DND-41 (cell line): Measurements from ENCODE around the gene CALML4.

ENCODE experiments used
- ATAC-seq: fragments of 200-7000 bp; cut with Tn5 transposase; 3 replicates; pipeline ENCODE4 v1.9.1; 2021; ENCODE audit warnings: low read depth; ENCODE audit not compliant: insufficient read depth
- DNase-seq: peaks from one replicate; pipeline ENCODE4 v3.0.0-alpha.2; 2020
- H2AFZ ChIP-seq: 2 replicates; pipeline ENCODE4 v1.6.0; 2012; ENCODE audit warnings: low read depth, low read length
- H3K27ac ChIP-seq: 2 replicates; pipeline ENCODE4 v1.5.1; 2012; ENCODE audit warnings: low read length, inconsistent platforms
- H3K27me3 ChIP-seq: fragments of 200-600 bp; sonication (generic); 2 replicates; pipeline ENCODE4 v1.6.0; 2012; ENCODE audit warnings: low read length, mild to moderate bottlenecking, inconsistent platforms; ENCODE audit not compliant: insufficient read depth, poor library complexity
- H3K36me3 ChIP-seq: 2 replicates; pipeline ENCODE4 v1.5.1; 2012; ENCODE audit warnings: low read length, inconsistent platforms; ENCODE audit not compliant: insufficient read depth
- H3K4me1 ChIP-seq: 2 replicates; pipeline ENCODE4 v1.5.1; 2012; ENCODE audit warnings: mild to moderate bottlenecking, low read length; ENCODE audit not compliant: insufficient read depth
- H3K4me2 ChIP-seq: 2 replicates; pipeline ENCODE4 v1.6.0; 2012; ENCODE audit warnings: mild to moderate bottlenecking, moderate library complexity, low read length, inconsistent platforms; ENCODE audit not compliant: insufficient read depth
- H3K4me3 ChIP-seq, 2 experiments: fragments of 200-600 bp in 1 of 2; shearing (Covaris generic) in 1 of 2; 2 replicates each; pipeline ENCODE4 v1.5.1; 2012 to 2016; ENCODE audit warnings: inconsistent platforms in 2 of 2, low read length in 2 of 2, mild to moderate bottlenecking in 2 of 2, low read depth in 1 of 2, moderate library complexity in 1 of 2
- H3K79me2 ChIP-seq: 2 replicates; pipeline ENCODE4 v1.6.0; 2012; ENCODE audit warnings: low read length, inconsistent platforms; ENCODE audit not compliant: insufficient read depth
- H3K9ac ChIP-seq: 2 replicates; pipeline ENCODE4 v1.6.0; 2012; ENCODE audit warnings: low read depth, mild to moderate bottlenecking, inconsistent platforms, low read length, moderate library complexity
- H3K9me3 ChIP-seq: 2 replicates; pipeline ENCODE4 v1.5.1; 2012; ENCODE audit warnings: low read length, moderate library complexity, mild to moderate bottlenecking, inconsistent platforms; ENCODE audit not compliant: insufficient read depth, severe bottlenecking
- H4K20me1 ChIP-seq: 2 replicates; pipeline ENCODE4 v1.6.0; 2012; ENCODE audit warnings: low read length; ENCODE audit not compliant: insufficient read depth
- CTCF ChIP-seq: IDR thresholded peaks from 2 replicates; pipeline ENCODE4 v1.5.1; 2012; ENCODE audit warnings: borderline replicate concordance, low read length, moderate library complexity, mild to moderate bottlenecking; ENCODE audit not compliant: poor library complexity, severe bottlenecking; ENCODE audit errors: extremely low read depth
- EZH2 ChIP-seq: IDR thresholded peaks from 3 replicates; pipeline ENCODE4 v1.6.1; 2012; ENCODE audit warnings: borderline replicate concordance, low read depth, mild to moderate bottlenecking, moderate library complexity, low read length, inconsistent platforms; ENCODE audit not compliant: severe bottlenecking

CALML4 gene

DNA sequence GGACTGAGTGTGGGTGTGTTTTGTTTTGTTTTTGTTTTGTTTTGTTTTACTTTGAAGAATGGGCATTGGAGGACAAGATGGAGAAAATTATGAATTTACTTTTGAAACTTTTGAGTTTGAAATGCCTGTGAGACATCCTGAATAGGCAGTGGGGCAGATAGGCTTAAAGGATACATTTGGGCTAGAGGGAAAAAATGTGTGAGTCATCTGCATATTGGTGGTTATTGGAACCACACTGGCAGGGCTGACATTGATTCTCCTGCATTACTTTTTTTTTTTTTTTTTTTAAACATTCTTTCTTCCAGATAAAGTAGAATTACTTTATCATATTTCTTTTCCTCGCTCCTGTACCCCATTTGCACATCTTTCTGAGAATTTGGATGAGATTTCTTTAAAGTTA is 56.1 kb downstream of the CALML4 start:
- Histone ChIP-seq H3K9me3 (no peaks in the 10 kb centered on the region), H3K9ac (no peak overlapping the region), H3K4me3 (no peak overlapping the region), H3K27ac (no peak overlapping the region), H3K36me3 (peaks cover 53% of the 10 kb centered on the region), H2AFZ (no peak overlapping the region), H4K20me1 (no peaks in the 10 kb centered on the region; the same call in 1 of the 2 replicates), H3K27me3 (no peaks in the 10 kb centered on the region), H3K4me2 (no peak overlapping the region), H3K79me2 (peaks cover 2% of the 10 kb centered on the region; the same call in 1 of the 2 replicates), H3K4me1 (no peaks in the 10 kb centered on the region)
- DNase-seq (no peak), ATAC-seq (no peak)
- no peak for TF ChIP-seq EZH2
- no peak for TF ChIP-seq CTCF

- H3K4me3 ChIP-seq, result no peak overlapping the region
- ATAC-seq (no peak), DNase-seq (no peak)
- no peaks in the 10 kb centered on the region for H3K27me3 ChIP-seq
- no peak overlapping the region for H3K27ac ChIP-seq
- no peaks in the 10 kb centered on the region for H3K9me3 ChIP-seq
- H3K4me2 ChIP-seq, result no peak overlapping the region
- no peaks in the 10 kb centered on the region; the same call in 1 of the 2 replicates for H4K20me1 ChIP-seq
- H2AFZ ChIP-seq, result no peak overlapping the region
- TF ChIP-seq EZH2 (no peak), CTCF (no peak)
- peaks cover 2% of the 10 kb centered on the region; the same call in 1 of the 2 replicates for H3K79me2 ChIP-seq
- H3K36me3 ChIP-seq, result peaks cover 46% of the 10 kb centered on the region
- no peak overlapping the region for H3K9ac ChIP-seq
- H3K4me1 ChIP-seq, result no peaks in the 10 kb centered on the region
Measured at GRCh38 chr15:68148039-68148438, 57.1 kb downstream of the CALML4 start.

DNA sequence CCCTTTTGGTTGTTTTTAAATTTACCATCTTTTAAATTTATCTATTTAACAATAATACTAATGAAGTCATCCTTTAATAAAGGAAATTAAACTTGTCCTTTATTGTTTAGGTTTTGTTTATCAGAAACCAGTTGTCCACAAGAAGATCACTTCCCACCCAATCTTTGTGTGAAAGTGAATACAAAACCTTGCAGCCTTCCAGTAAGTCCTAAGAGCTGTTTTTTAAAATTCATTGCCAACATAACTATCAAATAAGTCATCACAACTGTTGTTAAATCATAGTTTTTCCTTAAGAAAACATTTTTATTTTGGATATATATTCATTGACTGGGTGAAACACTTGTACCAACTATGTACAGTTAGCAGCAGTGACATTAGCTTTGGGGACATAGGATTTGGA is 59.4 kb downstream of the CALML4 start:
- no peak for ATAC-seq
- H3K36me3 ChIP-seq, result peaks cover 38% of the 10 kb centered on the region

More for the DNA sequence above, 59.4 kb downstream of the CALML4 start:
- peaks cover 12% of the 10 kb centered on the region; the same call in 1 of the 2 replicates for H3K79me2 ChIP-seq
- H3K27ac ChIP-seq, result no peak overlapping the region
- no peak overlapping the region for H2AFZ ChIP-seq
- no peak for DNase-seq
- H3K9ac ChIP-seq, result no peak overlapping the region
- no peaks in the 10 kb centered on the region for H3K4me1 ChIP-seq
- no peaks in the 10 kb centered on the region for H3K9me3 ChIP-seq
- H3K27me3 ChIP-seq, result no peaks in the 10 kb centered on the region
- TF ChIP-seq EZH2 (no peak), CTCF (no peak)
- no peak overlapping the region for H3K4me2 ChIP-seq
- H4K20me1 ChIP-seq, result peaks cover 4% of the 10 kb centered on the region; the same call in 1 of the 2 replicates
- H3K4me3 ChIP-seq, result no peak overlapping the region
